Astrocyte (in vitro differentiated cells and primary cell): Measurements from ENCODE around the gene FARS2.

Source experiments
- EZH2 ChIP-seq: IDR thresholded peaks from 2 replicates; pipeline ENCODE4 v1.6.1; 2012; ENCODE audit warnings: mild to moderate bottlenecking, low read length, inconsistent platforms; ENCODE audit not compliant: insufficient read depth
- TF ChIP-seq, protein P1 (sequence below): IDR thresholded peaks from 2 replicates; pipeline ENCODE4 v1.5.1; 2011; ENCODE audit warnings: low read depth, mild to moderate bottlenecking, inconsistent platforms, low read length, moderate library complexity; ENCODE audit not compliant: insufficient read depth

DNA sequence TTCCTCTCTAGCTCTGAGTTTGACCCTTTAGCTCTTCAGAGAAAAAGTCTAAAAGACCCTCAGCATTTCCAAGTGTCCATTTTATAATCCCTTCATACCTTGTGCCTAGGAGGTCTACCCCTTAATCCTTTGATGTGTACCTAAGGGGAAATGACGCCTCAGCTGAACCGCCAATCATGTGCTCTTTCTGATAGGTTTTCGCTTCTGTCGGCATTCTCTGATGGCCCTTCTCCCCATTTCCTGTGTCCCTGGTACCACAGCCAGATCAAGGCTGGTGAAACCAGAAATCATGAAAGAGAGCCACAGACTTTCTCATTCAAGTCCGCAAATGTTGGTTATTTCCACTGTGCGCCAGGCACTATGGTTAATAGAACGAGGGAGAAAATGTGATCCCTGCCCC, 333.9 kb downstream of the FARS2 start:
- TF ChIP-seq, protein P1, sequence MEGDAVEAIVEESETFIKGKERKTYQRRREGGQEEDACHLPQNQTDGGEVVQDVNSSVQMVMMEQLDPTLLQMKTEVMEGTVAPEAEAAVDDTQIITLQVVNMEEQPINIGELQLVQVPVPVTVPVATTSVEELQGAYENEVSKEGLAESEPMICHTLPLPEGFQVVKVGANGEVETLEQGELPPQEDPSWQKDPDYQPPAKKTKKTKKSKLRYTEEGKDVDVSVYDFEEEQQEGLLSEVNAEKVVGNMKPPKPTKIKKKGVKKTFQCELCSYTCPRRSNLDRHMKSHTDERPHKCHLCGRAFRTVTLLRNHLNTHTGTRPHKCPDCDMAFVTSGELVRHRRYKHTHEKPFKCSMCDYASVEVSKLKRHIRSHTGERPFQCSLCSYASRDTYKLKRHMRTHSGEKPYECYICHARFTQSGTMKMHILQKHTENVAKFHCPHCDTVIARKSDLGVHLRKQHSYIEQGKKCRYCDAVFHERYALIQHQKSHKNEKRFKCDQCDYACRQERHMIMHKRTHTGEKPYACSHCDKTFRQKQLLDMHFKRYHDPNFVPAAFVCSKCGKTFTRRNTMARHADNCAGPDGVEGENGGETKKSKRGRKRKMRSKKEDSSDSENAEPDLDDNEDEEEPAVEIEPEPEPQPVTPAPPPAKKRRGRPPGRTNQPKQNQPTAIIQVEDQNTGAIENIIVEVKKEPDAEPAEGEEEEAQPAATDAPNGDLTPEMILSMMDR: no peak
- TF ChIP-seq EZH2: no peak
